ENCODE measurements around the gene MIER3.

DNA sequence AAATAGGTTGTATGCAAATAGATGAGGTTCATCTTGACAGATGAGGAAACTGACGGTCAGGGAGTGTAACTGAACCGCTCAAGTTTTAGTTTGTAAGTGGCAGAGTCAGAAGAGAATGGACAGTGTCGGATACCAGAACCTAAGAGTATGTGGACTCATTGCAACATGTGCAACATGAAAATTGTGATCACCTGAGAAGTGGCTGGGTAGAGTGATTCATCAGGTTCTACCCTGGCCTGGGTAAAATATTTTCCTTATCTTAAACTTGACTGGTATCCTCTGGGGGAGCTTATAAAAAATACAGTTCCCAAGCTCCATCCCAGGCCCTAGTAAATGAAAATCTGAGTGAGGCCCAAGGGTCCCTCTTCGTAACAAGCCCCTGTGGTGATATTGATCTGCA is 35.2 kb upstream of the MIER3 start:
- TF ChIP-seq SUZ12 (IDR thresholded peaks at IDR 0.05) (no peak), TARDBP (IDR thresholded peaks at IDR 0.05) (no peak), HDGF (IDR thresholded peaks at IDR 0.05; ENCODE audit: borderline replicate concordance) (no peak), FOXM1 (IDR thresholded peaks at IDR 0.05; ENCODE audit: borderline replicate concordance) (no peak), BHLHE40 (IDR thresholded peaks at IDR 0.05; ENCODE audit: borderline replicate concordance) (no peak), SP1 (IDR thresholded peaks at IDR 0.05) (no peak), CTBP1 (IDR thresholded peaks at IDR 0.05; ENCODE audit: borderline replicate concordance) (no peak), FOXA1 (IDR thresholded peaks at IDR 0.05) (no peak)
- TF ChIP-seq, protein P1, sequence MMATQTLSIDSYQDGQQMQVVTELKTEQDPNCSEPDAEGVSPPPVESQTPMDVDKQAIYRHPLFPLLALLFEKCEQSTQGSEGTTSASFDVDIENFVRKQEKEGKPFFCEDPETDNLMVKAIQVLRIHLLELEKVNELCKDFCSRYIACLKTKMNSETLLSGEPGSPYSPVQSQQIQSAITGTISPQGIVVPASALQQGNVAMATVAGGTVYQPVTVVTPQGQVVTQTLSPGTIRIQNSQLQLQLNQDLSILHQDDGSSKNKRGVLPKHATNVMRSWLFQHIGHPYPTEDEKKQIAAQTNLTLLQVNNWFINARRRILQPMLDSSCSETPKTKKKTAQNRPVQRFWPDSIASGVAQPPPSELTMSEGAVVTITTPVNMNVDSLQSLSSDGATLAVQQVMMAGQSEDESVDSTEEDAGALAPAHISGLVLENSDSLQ (IDR thresholded peaks at IDR 0.05), result no peak

All from HEK293T (cell line).